Neural progenitor cell (in vitro differentiated cells): Measurements from ENCODE around the gene MACC1. TPM values are rescaled to one million over a fixed set of nuclear protein-coding genes. Genes with fewer than 3 reads are reported as not detected.
A peak's percentile ranks its signal among the peaks of the same experiment; 100 is the strongest.

Experiments used
- DNase-seq: peaks from one replicate; pipeline ENCODE4 v3.0.0-alpha.2; 2016; ENCODE audit warnings: low spot score
- H2AFZ ChIP-seq: fragments of 200-600 bp; sonication (generic); replicated peaks from 2 replicates; pipeline ENCODE4 v1.6.1; 2016; ENCODE audit warnings: antibody characterized with exemption
- H3F3A ChIP-seq: fragments of 200-600 bp; sonication (generic); 2 replicates; pipeline ENCODE4 v1.6.1; 2016; ENCODE audit warnings: antibody characterized with exemption, low read depth
- H3K27ac ChIP-seq: fragments of 200-600 bp; sonication (generic); 2 replicates; pipeline ENCODE4 v1.5.1; 2016; ENCODE audit warnings: mild to moderate bottlenecking
- H3K27me3 ChIP-seq: fragments of 200-600 bp; sonication (generic); 2 replicates; pipeline ENCODE4 v1.6.1; 2016; ENCODE audit warnings: mild to moderate bottlenecking, moderate library complexity
- H3K36me3 ChIP-seq: fragments of 200-600 bp; sonication (generic); 2 replicates; pipeline ENCODE4 v1.5.1; 2016
- H3K4me1 ChIP-seq: fragments of 200-600 bp; sonication (generic); 2 replicates; pipeline ENCODE4 v1.6.1; 2016; ENCODE audit warnings: mixed run types
- H3K4me2 ChIP-seq: fragments of 200-600 bp; sonication (generic); 2 replicates; pipeline ENCODE4 v1.6.1; 2016
- H3K4me3 ChIP-seq: fragments of 200-600 bp; sonication (generic); 2 replicates; pipeline ENCODE4 v1.5.1; 2016
- H3K79me2 ChIP-seq: fragments of 200-600 bp; sonication (generic); 2 replicates; pipeline ENCODE4 v1.6.1; 2016; ENCODE audit warnings: low read depth
- H3K9ac ChIP-seq: fragments of 200-600 bp; sonication (generic); 2 replicates; pipeline ENCODE4 v1.6.1; 2016
- H3K9me3 ChIP-seq: fragments of 200-600 bp; sonication (generic); 2 replicates; pipeline ENCODE4 v1.5.1; 2016; ENCODE audit warnings: low read depth
- H4K20me1 ChIP-seq: fragments of 200-600 bp; sonication (generic); 2 replicates; pipeline ENCODE4 v1.6.1; 2016; ENCODE audit warnings: low read depth
- H3K27ac Mint-ChIP-seq: 3 replicates; pipeline ENCODE4 v1.8.0; 2021; ENCODE audit warnings: mixed read lengths
- H3K27me3 Mint-ChIP-seq: 2 replicates; pipeline ENCODE4 v1.8.0; 2022; ENCODE audit warnings: low read depth, mild to moderate bottlenecking, inconsistent platforms, moderate library complexity, mixed read lengths; ENCODE audit not compliant: insufficient read depth
- H3K36me3 Mint-ChIP-seq: 3 replicates; pipeline ENCODE4 v1.8.0; 2021; ENCODE audit warnings: mixed read lengths
- H3K4me1 Mint-ChIP-seq: 3 replicates; pipeline ENCODE4 v1.8.0; 2021; ENCODE audit warnings: mixed read lengths
- H3K4me3 Mint-ChIP-seq: 3 replicates; pipeline ENCODE4 v1.8.0; 2021; ENCODE audit warnings: mild to moderate bottlenecking, moderate library complexity, mixed read lengths
- H3K9me3 Mint-ChIP-seq: 3 replicates; pipeline ENCODE4 v1.8.0; 2020; ENCODE audit warnings: mixed read lengths
- CTCF ChIP-seq: fragments of 200-600 bp; sonication (generic); IDR thresholded peaks from 2 replicates; pipeline ENCODE4 v1.5.1; 2017; ENCODE audit warnings: antibody characterized with exemption, mild to moderate bottlenecking
- EZH2 ChIP-seq: fragments of 200-600 bp; sonication (generic); IDR thresholded peaks from 2 replicates; pipeline ENCODE4 v1.6.1; 2017; ENCODE audit warnings: antibody characterized with exemption, mild to moderate bottlenecking, moderate library complexity
- EZH2phosphoT487 ChIP-seq: fragments of 200-600 bp; sonication (generic); IDR thresholded peaks from 2 replicates; pipeline ENCODE4 v1.6.1; 2017; ENCODE audit warnings: antibody characterized with exemption
- total RNA-seq: library from RNA; depleted of rRNA; stranded (reverse); fragments of >200 nt; gene quantifications from 2 replicates; pipeline ENCODE4 v1.2.3, GENCODE V29; 2015; ENCODE audit warnings: low replicate concordance

The MACC1 gene
- total RNA-seq, 1 donor from 2014 or later, result 7.2 TPM

GRCh38 chr7:20114468-20114867, 102.7 kb downstream of the MACC1 start:
- Histone ChIP-seq H3F3A (peaks cover 13% of the 10 kb centered on the region), H3K4me3 (no peak overlapping the region), H3K9ac (no peak overlapping the region), H3K36me3 (no peaks in the 10 kb centered on the region), H3K27ac (no peak overlapping the region), H3K79me2 (no peaks in the 10 kb centered on the region), H3K27me3 (no peaks in the 10 kb centered on the region), H4K20me1 (no peaks in the 10 kb centered on the region), H2AFZ (no peak overlapping the region), H3K4me1 (peaks cover 30% of the 10 kb centered on the region), H3K4me2 (no peak overlapping the region), H3K9me3 (no peaks in the 10 kb centered on the region)
- Mint-ChIP-seq H3K9me3 (peaks cover 2% of the 10 kb centered on the region), H3K27ac (no peak overlapping the region), H3K27me3 (no peaks in the 10 kb centered on the region), H3K4me3 (no peak overlapping the region), H3K36me3 (no peaks in the 10 kb centered on the region), H3K4me1 (peaks cover 36% of the 10 kb centered on the region)
- peak; percentile 17 for DNase-seq
- no peak for TF ChIP-seq EZH2phosphoT487
- TF ChIP-seq CTCF, result no peak
- no peak for TF ChIP-seq EZH2

GRCh38 chr7:20113427-20114027, 103.7 kb downstream of the MACC1 start:
- no peak overlapping the region for H3K4me3 Mint-ChIP-seq

GRCh38 chr7:20112696-20113095, 104.5 kb downstream of the MACC1 start:
- H3K27ac Mint-ChIP-seq, result no peak overlapping the region
- peaks cover 36% of the 10 kb centered on the region for H3K4me1 Mint-ChIP-seq
- no peaks in the 10 kb centered on the region for H3K9me3 ChIP-seq
- H3K4me3 Mint-ChIP-seq, result no peak overlapping the region
- H3K9me3 Mint-ChIP-seq, result no peaks in the 10 kb centered on the region
- peaks cover 30% of the 10 kb centered on the region for H3K4me1 ChIP-seq
- no peaks in the 10 kb centered on the region for H3K27me3 ChIP-seq
- TF ChIP-seq EZH2phosphoT487 (no peak), CTCF (no peak), EZH2 (no peak)
- no peaks in the 10 kb centered on the region for H3K79me2 ChIP-seq
- no peaks in the 10 kb centered on the region for H3K36me3 Mint-ChIP-seq
- no peak overlapping the region for H3K9ac ChIP-seq
- H3K27ac ChIP-seq, result no peak overlapping the region
- H3K27me3 Mint-ChIP-seq, result no peaks in the 10 kb centered on the region
- H2AFZ ChIP-seq, result no peak overlapping the region
- peak; percentile 72 for DNase-seq
- no peak overlapping the region for H3K4me3 ChIP-seq
- H3K36me3 ChIP-seq, result no peaks in the 10 kb centered on the region
- H3F3A ChIP-seq, result peaks cover 13% of the 10 kb centered on the region
- H3K4me2 ChIP-seq, result peak overlapping the region; percentile 70
- no peaks in the 10 kb centered on the region for H4K20me1 ChIP-seq

More at GRCh38 chr7:20113427-20114027, 103.7 kb downstream of the MACC1 start:
- no peaks in the 10 kb centered on the region for H3K79me2 ChIP-seq
- H3K36me3 Mint-ChIP-seq, result no peaks in the 10 kb centered on the region
- peaks cover 13% of the 10 kb centered on the region for H3F3A ChIP-seq
- H2AFZ ChIP-seq, result no peak overlapping the region
- H3K4me2 ChIP-seq, result no peak overlapping the region
- H3K9me3 Mint-ChIP-seq, result peaks cover 2% of the 10 kb centered on the region
- H3K27ac ChIP-seq, result no peak overlapping the region
- peaks cover 36% of the 10 kb centered on the region for H3K4me1 Mint-ChIP-seq
- DNase-seq, result no peak
- H3K9ac ChIP-seq, result no peak overlapping the region
- no peak overlapping the region for H3K4me3 ChIP-seq
- peaks cover 30% of the 10 kb centered on the region for H3K4me1 ChIP-seq
- no peaks in the 10 kb centered on the region for H3K27me3 Mint-ChIP-seq
- H3K9me3 ChIP-seq, result no peaks in the 10 kb centered on the region
- TF ChIP-seq CTCF (no peak), EZH2phosphoT487 (no peak), EZH2 (no peak)
- H4K20me1 ChIP-seq, result no peaks in the 10 kb centered on the region
- H3K27me3 ChIP-seq, result no peaks in the 10 kb centered on the region
- no peak overlapping the region for H3K27ac Mint-ChIP-seq
- H3K36me3 ChIP-seq, result no peaks in the 10 kb centered on the region
